RWPE2 (cell line): ENCODE data around the gene HK2.

Experiments
- ATAC-seq: fragments of 200-7000 bp; cut with Tn5 transposase; 3 replicates; pipeline ENCODE4 v1.9.1; 2021; ENCODE audit warnings: low read depth
- DNase-seq: peaks from one replicate; pipeline ENCODE4 v3.0.0-alpha.2; 2020; ENCODE audit warnings: low spot score
- H3K27ac ChIP-seq: fragments of 450-650 bp; 2 replicates; pipeline ENCODE4 v1.5.1; 2017; ENCODE audit warnings: mild to moderate bottlenecking; ENCODE audit not compliant: poor library complexity, severe bottlenecking
- H3K27me3 ChIP-seq: fragments of 250-450 bp; sonication (Bioruptor Pico); 2 replicates; pipeline ENCODE4 v1.5.1; 2021; ENCODE audit warnings: mild to moderate bottlenecking, moderate library complexity; ENCODE audit not compliant: insufficient read depth, poor library complexity, severe bottlenecking
- H3K36me3 ChIP-seq: fragments of 250-450 bp; sonication (Bioruptor Pico); 2 replicates; pipeline ENCODE4 v1.5.1; 2020; ENCODE audit warnings: low read depth, mild to moderate bottlenecking, moderate library complexity
- H3K4me1 ChIP-seq: fragments of 250-450 bp; sonication (Bioruptor Pico); 2 replicates; pipeline ENCODE4 v1.5.1; 2021; ENCODE audit warnings: mild to moderate bottlenecking, moderate library complexity; ENCODE audit not compliant: insufficient read depth, poor library complexity, severe bottlenecking
- H3K4me3 ChIP-seq: fragments of 250-450 bp; sonication (Bioruptor Pico); 2 replicates; pipeline ENCODE4 v1.5.1; 2021; ENCODE audit warnings: mild to moderate bottlenecking, moderate library complexity; ENCODE audit not compliant: severe bottlenecking
- H3K9me3 ChIP-seq: fragments of 250-450 bp; sonication (Bioruptor Pico); 2 replicates; pipeline ENCODE4 v1.5.1; 2021; ENCODE audit warnings: mild to moderate bottlenecking, moderate library complexity; ENCODE audit not compliant: severe bottlenecking
- CTCF ChIP-seq: fragments of 450-650 bp; IDR thresholded peaks from one replicate; pipeline ENCODE4 v1.5.1; 2017; ENCODE audit warnings: mild to moderate bottlenecking, moderate library complexity; ENCODE audit not compliant: poor library complexity, severe bottlenecking

HK2 gene

GRCh38 chr2:74922592-74923227 lies 88.8 kb downstream of the HK2 start:
- Histone ChIP-seq H3K4me1 (peaks cover 5% of the 10 kb centered on the region), H3K27ac (no peak overlapping the region), H3K36me3 (no peaks in the 10 kb centered on the region), H3K9me3 (no peaks in the 10 kb centered on the region), H3K27me3 (no peaks in the 10 kb centered on the region), H3K4me3 (no peak overlapping the region)
- ATAC-seq (no peak), DNase-seq (no peak)
- no peak for TF ChIP-seq CTCF

- Histone ChIP-seq H3K36me3 (no peaks in the 10 kb centered on the region), H3K9me3 (no peaks in the 10 kb centered on the region), H3K4me1 (no peaks in the 10 kb centered on the region), H3K4me3 (no peak overlapping the region), H3K27me3 (no peaks in the 10 kb centered on the region), H3K27ac (no peak overlapping the region)
- DNase-seq, result no peak
- TF ChIP-seq CTCF, result no peak
- no peak for ATAC-seq
Observed at GRCh38 chr2:74924463-74925265, 90.7 kb downstream of the HK2 start.

- no peak for ATAC-seq
- Histone ChIP-seq H3K9me3 (no peaks in the 10 kb centered on the region), H3K4me3 (no peak overlapping the region), H3K27me3 (no peaks in the 10 kb centered on the region), H3K27ac (no peak overlapping the region), H3K36me3 (no peaks in the 10 kb centered on the region), H3K4me1 (no peaks in the 10 kb centered on the region)
- TF ChIP-seq CTCF, result no peak
- no peak for DNase-seq
Observed at GRCh38 chr2:74925361-74925786, 91.4 kb downstream of the HK2 start.

GRCh38 chr2:74927621-74928020 lies 93.7 kb downstream of the HK2 start:
- DNase-seq (no peak), ATAC-seq (no peak)
- H3K36me3 ChIP-seq, result no peaks in the 10 kb centered on the region
- no peak overlapping the region for H3K27ac ChIP-seq
- H3K27me3 ChIP-seq, result no peaks in the 10 kb centered on the region
- H3K4me3 ChIP-seq, result no peak overlapping the region
- no peaks in the 10 kb centered on the region for H3K9me3 ChIP-seq
- H3K4me1 ChIP-seq, result no peaks in the 10 kb centered on the region
- TF ChIP-seq CTCF, result no peak
